Endothelial cell of umbilical vein (primary cell): ENCODE results near the gene SLC30A7. TPM values are rescaled to one million over a fixed set of nuclear protein-coding genes. Genes with fewer than 3 reads are reported as not detected.

Experiments
- BruUV-seq: library from RNA; stranded (reverse); fragments of 400-500 nt; replicated peaks from 2 replicates; lab custom pipeline; 2021; lab: Mats Ljungman, UMichigan
- CTCF ChIA-PET: fragments of 300-600, 350-600 bp; sonication (Branson Sonifier 250); formaldehyde crosslinking; loops from one replicate; lab custom pipeline; 2021; ENCODE audit warnings: antibody characterized with exemption, inconsistent platforms; lab: Charles Lee
- POLR2A ChIA-PET: fragments of 300-600, 350-600 bp; sonication (Branson Sonifier 250); formaldehyde crosslinking; loops from one replicate; lab custom pipeline; 2021; ENCODE audit warnings: antibody characterized with exemption, inconsistent platforms; lab: Charles Lee
- DNase-seq: peaks from one replicate; pipeline ENCODE4 v3.0.0-alpha.2; 2011; ENCODE audit warnings: low read depth, low spot score
- FAIRE-seq: peaks from 2 replicates; lab custom pipeline; 2011; peaks lifted over from hg19 to GRCh38; lab: Jason Lieb, UNC
- H2AFZ ChIP-seq: 2 replicates; pipeline ENCODE4 v1.6.0; 2012; ENCODE audit warnings: low read depth, low read length, control low read depth, inconsistent platforms
- H3K27ac ChIP-seq: 2 replicates; pipeline ENCODE4 v1.5.1; 2011; ENCODE audit warnings: low read depth, mild to moderate bottlenecking, control low read depth, low read length, moderate library complexity; ENCODE audit not compliant: insufficient read depth
- H3K27me3 ChIP-seq, 2 experiments: 2 replicates each; pipeline versions ENCODE4 v1.6.0 to v1.6.1; 2011; ENCODE audit warnings: low read length in 2 of 2, mixed read lengths in 1 of 2; ENCODE audit not compliant: control insufficient read depth in 2 of 2, insufficient read depth in 2 of 2
- H3K36me3 ChIP-seq, 2 experiments: 2 replicates in 1 of 2; 3 replicates in 1 of 2; pipeline ENCODE4 v1.5.1; 2011; ENCODE audit warnings: low read length in 2 of 2, mild to moderate bottlenecking in 1 of 2, moderate library complexity in 1 of 2; ENCODE audit not compliant: control insufficient read depth in 2 of 2, insufficient read depth in 2 of 2; ENCODE audit errors: extremely low read depth in 1 of 2
- H3K4me1 ChIP-seq: 3 replicates; pipeline ENCODE4 v1.5.1; 2011; ENCODE audit warnings: mild to moderate bottlenecking, low read length; ENCODE audit not compliant: control insufficient read depth, insufficient read depth; ENCODE audit errors: extremely low read depth
- H3K4me2 ChIP-seq: 2 replicates; pipeline ENCODE4 v1.6.1; 2011; ENCODE audit warnings: low read length, control low read depth, mixed read lengths; ENCODE audit not compliant: insufficient read depth
- H3K4me3 ChIP-seq, 3 experiments: fragments of 200-600 bp in 1 of 3; sonication (generic), shearing (Covaris generic) in 1 of 3; replicated peaks in 1 of 3; 2 replicates each; pipeline ENCODE4 v1.5.1; 2011 to 2016; ENCODE audit warnings: control low read depth in 3 of 3, low read length in 3 of 3, mild to moderate bottlenecking in 2 of 3, inconsistent platforms in 1 of 3, low read depth in 1 of 3, moderate library complexity in 1 of 3; ENCODE audit not compliant: insufficient read depth in 1 of 3
- H3K79me2 ChIP-seq: 2 replicates; pipeline ENCODE4 v1.6.0; 2012; ENCODE audit warnings: low read length, inconsistent platforms; ENCODE audit not compliant: control insufficient read depth, insufficient read depth
- H3K9ac ChIP-seq: replicated peaks from 2 replicates; pipeline ENCODE3; 2011; ENCODE audit warnings: low read length, control low read depth; ENCODE audit not compliant: insufficient read depth; ENCODE audit errors: extremely low read depth
- H3K9me1 ChIP-seq: replicated peaks from 3 replicates; pipeline ENCODE4 v1.6.0; 2011; ENCODE audit warnings: mild to moderate bottlenecking, low read length; ENCODE audit not compliant: control insufficient read depth, insufficient read depth; ENCODE audit errors: extremely low read depth
- H3K9me3 ChIP-seq: replicated peaks from 2 replicates; pipeline ENCODE4 v1.5.1; 2012; ENCODE audit warnings: low read length, inconsistent platforms; ENCODE audit not compliant: control insufficient read depth, insufficient read depth
- H4K20me1 ChIP-seq: replicated peaks from 2 replicates; pipeline ENCODE3; 2011; ENCODE audit warnings: mild to moderate bottlenecking, low read length; ENCODE audit not compliant: control insufficient read depth, insufficient read depth; ENCODE audit errors: extremely low read depth
- CTCF ChIP-seq, 2 donors: IDR thresholded peaks; 1 replicate in 1 of 2; 2 replicates in 1 of 2; pipeline ENCODE4 v1.5.1; 2011; ENCODE audit warnings: low read length in 2 of 2, mild to moderate bottlenecking in 2 of 2, moderate library complexity in 2 of 2, control low read depth in 1 of 2, inconsistent platforms in 1 of 2, low read depth in 1 of 2; ENCODE audit not compliant: insufficient read depth in 1 of 2; ENCODE audit errors: extremely low read depth in 1 of 2
- EZH2 ChIP-seq: IDR thresholded peaks from 2 replicates; pipeline ENCODE4 v1.6.1; 2012; ENCODE audit warnings: borderline replicate concordance, low read depth, mild to moderate bottlenecking, moderate library complexity, low read length, inconsistent platforms; ENCODE audit not compliant: severe bottlenecking
- FOS ChIP-seq: IDR thresholded peaks from 2 replicates; pipeline ENCODE4 v1.6.1; 2011; ENCODE audit warnings: mild to moderate bottlenecking, low read length, moderate library complexity, borderline replicate concordance; ENCODE audit not compliant: insufficient read depth
- GATA2 ChIP-seq: IDR thresholded peaks from 2 replicates; pipeline ENCODE4 v1.7.0; 2011; ENCODE audit warnings: low read depth, mild to moderate bottlenecking, moderate library complexity, mixed read lengths, low read length; ENCODE audit not compliant: insufficient read length, insufficient read depth
- JUN ChIP-seq: IDR thresholded peaks from 2 replicates; pipeline ENCODE4 v1.6.1; 2011; ENCODE audit warnings: borderline replicate concordance, low read depth; ENCODE audit not compliant: insufficient read length, insufficient read depth
- MAX ChIP-seq: IDR thresholded peaks from 2 replicates; pipeline ENCODE4 v1.6.1; 2011; ENCODE audit not compliant: insufficient read depth, insufficient read length
- MYC ChIP-seq: IDR thresholded peaks from one replicate; pipeline ENCODE4 v1.6.1; 2011; ENCODE audit warnings: mild to moderate bottlenecking, low read depth, low read length
- POLR2A ChIP-seq: IDR thresholded peaks from 2 replicates; pipeline ENCODE4 v1.6.1; 2012; ENCODE audit warnings: low read depth, mild to moderate bottlenecking, control low read depth, low read length
- POLR2AphosphoS5 ChIP-seq: IDR thresholded peaks from 2 replicates; pipeline ENCODE4 v1.6.1; 2012; ENCODE audit warnings: low read depth, mild to moderate bottlenecking, control low read depth, low read length, moderate library complexity; ENCODE audit not compliant: insufficient read depth
- dilution Hi-C: fragments of 300-500 bp; cut with MboI; formaldehyde crosslinking; loops from one replicate; pipeline ENCODE4 v1.15.0; 2019; ENCODE audit warnings: low sequenced_read_pairs; ENCODE audit not compliant: extremely low pct_ligation_motif_present
- intact Hi-C: fragments of 100-400 bp; cut with micrococcal nuclease; formaldehyde crosslinking; loops from one replicate; pipeline ENCODE4 v1.10.0; 2022
- polyA plus RNA-seq, 4 experiments: library from polyadenylated mRNA; depleted of rRNA in 3 of 4; stranded (reverse) in 3 of 4; unstranded in 1 of 4; fragments of >200 nt; gene quantifications; 2 replicates each; pipeline versions ENCODE4 v1.2.1 to v1.2.3, GENCODE V29; 2011 to 2012; ENCODE audit warnings: missing spikeins in 1 of 4
- total RNA-seq: library from RNA; stranded (reverse); gene quantifications from 2 replicates; pipeline ENCODE4 v1.2.3, GENCODE V29; 2021

SLC30A7 gene
- total and polyA plus RNA-seq, 2 donors (not counting 3 experiments of a cell fraction or from before 2014, with no cell fraction given), result 9.3 to 38.6 TPM

- no peak overlapping the region for H3K27ac ChIP-seq
- DNase-seq, result no peak
- no peak overlapping the region for H3K4me2 ChIP-seq
- dilution Hi-C loops, result loop anchor here (10.0 kb wide), 1 partner anchor 410 kb away; no protein-coding TSS in a partner anchor
- POLR2A ChIA-PET, result no interaction called here
- no TSS peak for BruUV-seq
- no peaks in the 10 kb centered on the region for H3K9me3 ChIP-seq
- H3K9ac ChIP-seq, result no peak overlapping the region
- no peaks in the 10 kb centered on the region for H3K4me1 ChIP-seq
- H3K36me3 ChIP-seq, result no peaks in the 10 kb centered on the region
- no peaks in the 10 kb centered on the region for H3K27me3 ChIP-seq
- TF ChIP-seq GATA2 (no peak), CTCF (IDR thresholded peaks at IDR 0.05; ENCODE audit: extremely low read depth in 1 of 2, insufficient read depth in 1 of 2, low read depth in 1 of 2, low read length in 2 of 2) (no peak), FOS (no peak), MAX (no peak), POLR2AphosphoS5 (no peak), POLR2A (no peak), EZH2 (no peak), MYC (no peak), JUN (no peak)
- CTCF ChIA-PET, result no interaction called here
- FAIRE-seq, result no peak
- H2AFZ ChIP-seq, result no peak overlapping the region
- intact Hi-C loops, result no loop called here
- no peaks in the 10 kb centered on the region for H3K9me1 ChIP-seq
- H3K4me3 ChIP-seq, result no peak overlapping the region
- H3K79me2 ChIP-seq, result no peaks in the 10 kb centered on the region
- no peaks in the 10 kb centered on the region for H4K20me1 ChIP-seq
Measured at GRCh38 chr1:100875228-100875627, 20.7 kb upstream of the SLC30A7 start.
